Natural killer cell (primary cell): ENCODE data around the gene NHLH2. TPM values are rescaled to one million over a fixed set of nuclear protein-coding genes. Genes with fewer than 3 reads are reported as not detected.

Experiments used
- ATAC-seq, 3 donors: fragments of 150-1000 bp in 2 of 3; fragments of 200-7000 bp in 1 of 3; cut with Tn5 transposase; 1 replicate in 1 of 3; 2 replicates in 2 of 3; pipeline ENCODE4 v1.10.0; 2021; ENCODE audit warnings: mild to moderate bottlenecking in 2 of 3, moderate library complexity in 2 of 3
- DNase-seq, 2 donors: peaks; one replicate each; pipeline versions ENCODE4 v3.0.0 to v3.0.0-alpha.2; 2013 to 2021; ENCODE audit warnings: mixed read lengths in 1 of 2
- H3K27ac ChIP-seq: one replicate; pipeline ENCODE4 v1.5.1; 2013; ENCODE audit warnings: mild to moderate bottlenecking, low read length
- H3K27me3 ChIP-seq: one replicate; pipeline ENCODE4 v1.6.1; 2013; ENCODE audit warnings: low read length; ENCODE audit not compliant: control insufficient read depth, insufficient read depth
- H3K36me3 ChIP-seq: one replicate; pipeline ENCODE4 v1.6.1; 2013; ENCODE audit warnings: low read length; ENCODE audit not compliant: control insufficient read depth, insufficient read depth
- H3K4me1 ChIP-seq: one replicate; pipeline ENCODE4 v1.6.1; 2013; ENCODE audit warnings: low read length; ENCODE audit not compliant: control insufficient read depth, insufficient read depth
- H3K4me3 ChIP-seq: one replicate; pipeline ENCODE4 v1.5.1; 2013; ENCODE audit warnings: low read length
- H3K9me3 ChIP-seq: one replicate; pipeline ENCODE4 v1.6.1; 2013; ENCODE audit warnings: low read length; ENCODE audit not compliant: control insufficient read depth, insufficient read depth
- H3K27ac Mint-ChIP-seq, 2 donors: one replicate each; pipeline ENCODE4 v1.8.0; 2022; ENCODE audit warnings: mild to moderate bottlenecking in 2 of 2, mixed read lengths in 2 of 2, moderate library complexity in 1 of 2
- H3K27me3 Mint-ChIP-seq, 2 donors: one replicate each; pipeline ENCODE4 v1.8.0; 2022; ENCODE audit warnings: low read depth in 2 of 2, mixed read lengths in 2 of 2
- H3K36me3 Mint-ChIP-seq: one replicate; pipeline ENCODE4 v1.8.0; 2022; ENCODE audit warnings: mixed read lengths
- H3K4me1 Mint-ChIP-seq, 2 donors: one replicate each; pipeline ENCODE4 v1.8.0; 2022; ENCODE audit warnings: mixed read lengths in 2 of 2
- H3K4me3 Mint-ChIP-seq: one replicate; pipeline ENCODE4 v1.8.0; 2022; ENCODE audit warnings: mild to moderate bottlenecking, moderate library complexity, mixed read lengths
- H3K9me3 Mint-ChIP-seq, 2 donors: one replicate each; pipeline ENCODE4 v1.8.0; 2022; ENCODE audit warnings: mixed read lengths in 2 of 2
- WGBS: methylation state at CpG from one replicate; pipeline ENCODE4 v1.1.7; 2013; ENCODE audit warnings: missing lambda C conversion rate; ENCODE audit not compliant: insufficient coverage; 5-methylcytosine and 5-hydroxymethylcytosine counted together
- intact Hi-C: fragments of 100-400 bp; cut with micrococcal nuclease; formaldehyde crosslinking; loops from one replicate; pipeline ENCODE4 v1.14.2; 2022
- total RNA-seq, 4 donors: library from RNA; stranded (reverse); fragments of 120-200 nt in 1 of 4; gene quantifications; one replicate each; pipeline versions ENCODE4 v1.2.3 to v1.2.4, GENCODE V29; 2013 to 2022
- TF ChIP-seq, protein P1 (sequence below): fragments of 200-600 bp; IDR thresholded peaks from one replicate; pipeline ENCODE4 v1.8.0; 2022; ENCODE audit warnings: antibody characterized with exemption

The NHLH2 gene
- total RNA-seq, 3 donors from 2014 or later (not counting 1 experiment from before 2014, with no cell fraction given): not detected

- no peaks in the 10 kb centered on the region for H3K9me3 Mint-ChIP-seq
- H3K36me3 Mint-ChIP-seq: no peaks in the 10 kb centered on the region
- ATAC-seq (no peak), DNase-seq (no peak)
- peaks cover 42 to 60% of the 10 kb centered on the region in 2 donors for H3K27me3 Mint-ChIP-seq
- intact Hi-C loops: no loop called here
- H3K4me3 Mint-ChIP-seq: no peak overlapping the region
- H3K4me3 ChIP-seq: no peak overlapping the region
- H3K27ac ChIP-seq: no peak overlapping the region
- H3K27me3 ChIP-seq: peaks cover 12% of the 10 kb centered on the region
- TF ChIP-seq, protein P1, sequence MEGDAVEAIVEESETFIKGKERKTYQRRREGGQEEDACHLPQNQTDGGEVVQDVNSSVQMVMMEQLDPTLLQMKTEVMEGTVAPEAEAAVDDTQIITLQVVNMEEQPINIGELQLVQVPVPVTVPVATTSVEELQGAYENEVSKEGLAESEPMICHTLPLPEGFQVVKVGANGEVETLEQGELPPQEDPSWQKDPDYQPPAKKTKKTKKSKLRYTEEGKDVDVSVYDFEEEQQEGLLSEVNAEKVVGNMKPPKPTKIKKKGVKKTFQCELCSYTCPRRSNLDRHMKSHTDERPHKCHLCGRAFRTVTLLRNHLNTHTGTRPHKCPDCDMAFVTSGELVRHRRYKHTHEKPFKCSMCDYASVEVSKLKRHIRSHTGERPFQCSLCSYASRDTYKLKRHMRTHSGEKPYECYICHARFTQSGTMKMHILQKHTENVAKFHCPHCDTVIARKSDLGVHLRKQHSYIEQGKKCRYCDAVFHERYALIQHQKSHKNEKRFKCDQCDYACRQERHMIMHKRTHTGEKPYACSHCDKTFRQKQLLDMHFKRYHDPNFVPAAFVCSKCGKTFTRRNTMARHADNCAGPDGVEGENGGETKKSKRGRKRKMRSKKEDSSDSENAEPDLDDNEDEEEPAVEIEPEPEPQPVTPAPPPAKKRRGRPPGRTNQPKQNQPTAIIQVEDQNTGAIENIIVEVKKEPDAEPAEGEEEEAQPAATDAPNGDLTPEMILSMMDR: no peak
- 91% methylated on average over 3 of the region's 3 CpGs for WGBS
- no peaks in the 10 kb centered on the region for H3K36me3 ChIP-seq
- H3K27ac Mint-ChIP-seq: no peak overlapping the region
- H3K9me3 ChIP-seq: no peaks in the 10 kb centered on the region
- peaks cover 7% of the 10 kb centered on the region for H3K4me1 ChIP-seq
- peaks cover 9 to 14% of the 10 kb centered on the region in 2 donors for H3K4me1 Mint-ChIP-seq
Observed at GRCh38 chr1:115830963-115831362, 10.0 kb downstream of the NHLH2 start.

GRCh38 chr1:115829947-115830346 is 11.0 kb downstream of the NHLH2 start:
- H3K4me1 Mint-ChIP-seq: peaks cover 9 to 14% of the 10 kb centered on the region in 2 donors
- TF ChIP-seq, protein P1: no peak
- peaks cover 44 to 60% of the 10 kb centered on the region in 2 donors for H3K27me3 Mint-ChIP-seq

GRCh38 chr1:115829023-115829674 is 11.8 kb downstream of the NHLH2 start:
- H3K4me1 ChIP-seq: peaks cover 7% of the 10 kb centered on the region
- H3K27me3 ChIP-seq: peaks cover 18% of the 10 kb centered on the region
- intact Hi-C loops: no loop called here
- H3K9me3 Mint-ChIP-seq: no peaks in the 10 kb centered on the region
- 90% methylated on average over 20 of the region's 20 CpGs for WGBS
- H3K27ac Mint-ChIP-seq: no peak overlapping the region
- H3K4me3 Mint-ChIP-seq: peak overlapping the region; percentile 82
- no peaks in the 10 kb centered on the region for H3K9me3 ChIP-seq
- TF ChIP-seq, protein P1: no peak
- no peak overlapping the region for H3K4me3 ChIP-seq
- ATAC-seq (no peak), DNase-seq (no peak)
- no peak overlapping the region for H3K27ac ChIP-seq
- H3K27me3 Mint-ChIP-seq: peaks cover 39 to 65% of the 10 kb centered on the region in 2 donors
- no peaks in the 10 kb centered on the region for H3K36me3 Mint-ChIP-seq
- H3K4me1 Mint-ChIP-seq: peaks cover 9 to 14% of the 10 kb centered on the region in 2 donors
- no peaks in the 10 kb centered on the region for H3K36me3 ChIP-seq

More at GRCh38 chr1:115829947-115830346, 11.0 kb downstream of the NHLH2 start:
- WGBS: 89% methylated on average over 3 of the region's 3 CpGs
- DNase-seq (no peak), ATAC-seq (no peak)
- H3K27ac ChIP-seq: no peak overlapping the region
- no peaks in the 10 kb centered on the region for H3K36me3 ChIP-seq
- no peak overlapping the region for H3K27ac Mint-ChIP-seq
- peaks cover 18% of the 10 kb centered on the region for H3K27me3 ChIP-seq
- peaks cover 7% of the 10 kb centered on the region for H3K4me1 ChIP-seq
- no peak overlapping the region for H3K4me3 Mint-ChIP-seq
- intact Hi-C loops: no loop called here
- H3K9me3 ChIP-seq: no peaks in the 10 kb centered on the region
- no peaks in the 10 kb centered on the region for H3K36me3 Mint-ChIP-seq
- no peak overlapping the region for H3K4me3 ChIP-seq
- no peaks in the 10 kb centered on the region for H3K9me3 Mint-ChIP-seq
